Vagina (tissue), 2 donors: Measurements from ENCODE around the gene BRIP1.

Experiments used
- CTCF ChIP-seq, 3 experiments: fragments of 450-650 bp in 2 of 3; fragments of 200-600 bp in 1 of 3; sonication (generic) in 1 of 3; IDR thresholded peaks; one replicate each; pipeline ENCODE4 v1.5.1; 2017 to 2019; ENCODE audit warnings: antibody characterized with exemption in 3 of 3, mild to moderate bottlenecking in 2 of 3, moderate library complexity in 2 of 3
- POLR2AphosphoS5 ChIP-seq, 2 donors: sonication (generic); formaldehyde crosslinking; IDR thresholded peaks; one replicate each; pipeline ENCODE4 v1.9.0; 2017; ENCODE audit warnings: antibody characterized with exemption in 2 of 2, mild to moderate bottlenecking in 2 of 2, low read depth in 1 of 2; ENCODE audit not compliant: insufficient read depth in 1 of 2

- TF ChIP-seq CTCF (IDR thresholded peaks at IDR 0.05) = no peak
- no peak for TF ChIP-seq POLR2AphosphoS5 (IDR thresholded peaks at IDR 0.05; ENCODE audit: insufficient read depth in 1 of 2, low read depth in 1 of 2)
Measured at GRCh38 chr17:61657338-61657737, 206.0 kb downstream of the BRIP1 start.
